GM12891 (cell line): ENCODE measurements around the gene EHMT2.
"Not testable (repeated sequence)": the region's sequence is repeated elsewhere in the genome, so short reads cannot be mapped to it uniquely, and the experiment has no call there.

Experiments
- DNase-seq: peaks from one replicate; pipeline ENCODE4 v3.0.0; 2011; ENCODE audit warnings: low spot score; ENCODE audit not compliant: insufficient read length
- FAIRE-seq: peaks from 2 replicates; lab custom pipeline; 2011; peaks lifted over from hg19 to GRCh38; lab: Jason Lieb, UNC
- PAX5 ChIP-seq: IDR thresholded peaks from 2 replicates; pipeline ENCODE4 v1.6.1; 2011; ENCODE audit warnings: low read length, moderate library complexity, mild to moderate bottlenecking; ENCODE audit not compliant: insufficient read depth, severe bottlenecking
- POLR2A ChIP-seq: IDR thresholded peaks from 2 replicates; pipeline ENCODE4 v1.6.1; 2011; ENCODE audit warnings: low read depth, low read length, control low read depth
- POLR2AphosphoS5 ChIP-seq: IDR thresholded peaks from 2 replicates; pipeline ENCODE4 v1.6.1; 2011; ENCODE audit warnings: low read depth, low read length, control low read depth
- POU2F2 ChIP-seq: IDR thresholded peaks from 2 replicates; pipeline ENCODE4 v1.6.1; 2011; ENCODE audit warnings: low read depth, mild to moderate bottlenecking, control low read depth, low read length, moderate library complexity
- SPI1 ChIP-seq: IDR thresholded peaks from 2 replicates; pipeline ENCODE4 v1.6.1; 2011; ENCODE audit warnings: low read depth, low read length, control low read depth
- TAF1 ChIP-seq: IDR thresholded peaks from 2 replicates; pipeline ENCODE4 v1.6.1; 2011; ENCODE audit warnings: low read depth, low read length, control low read depth

Gene EHMT2

DNA sequence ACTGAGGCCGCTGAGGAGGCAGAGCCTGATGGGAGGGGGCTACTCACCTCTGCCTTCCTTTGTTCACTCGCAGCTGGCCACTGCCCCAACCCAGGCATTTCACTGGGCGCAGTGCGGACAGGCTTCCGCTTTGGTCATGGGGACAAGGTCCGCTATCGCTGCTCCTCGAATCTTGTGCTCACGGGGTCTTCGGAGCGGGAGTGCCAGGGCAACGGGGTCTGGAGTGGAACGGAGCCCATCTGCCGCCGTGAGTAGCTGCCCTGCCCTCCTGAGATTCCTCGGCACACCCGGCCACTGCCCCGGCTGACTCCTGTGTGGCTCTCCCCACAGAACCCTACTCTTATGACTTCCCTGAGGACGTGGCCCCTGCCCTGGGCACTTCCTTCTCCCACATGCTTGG is 36.0 kb upstream of the EHMT2 start:
- TF ChIP-seq PAX5, result no peak
- no peak for TF ChIP-seq SPI1
- TF ChIP-seq TAF1, result no peak
- TF ChIP-seq POU2F2, result no peak
- no peak for TF ChIP-seq POLR2AphosphoS5
- DNase-seq (no peak), FAIRE-seq (no peak)

DNA sequence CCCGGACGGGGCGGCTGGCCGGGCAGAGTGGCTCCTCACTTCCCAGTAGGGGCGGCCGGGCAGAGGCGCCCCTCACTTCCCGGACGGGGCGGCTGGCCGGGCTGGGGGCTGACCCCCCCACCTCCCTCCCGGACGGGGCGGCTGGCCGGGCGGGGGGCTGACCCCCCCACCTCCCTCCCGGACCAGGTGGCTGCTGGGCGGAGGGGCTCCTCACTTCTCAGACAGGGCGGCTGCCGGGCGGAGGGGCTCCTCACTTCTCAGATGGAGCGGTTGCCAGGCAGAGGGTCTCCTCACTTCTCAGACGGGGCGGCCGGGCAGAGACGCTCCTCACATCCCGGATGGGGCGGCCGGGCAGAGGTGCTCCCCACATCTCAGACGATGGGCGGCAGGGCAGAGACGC is 34.6 kb upstream of the EHMT2 start:
- FAIRE-seq, DNase-seq: not testable (repeated sequence)

GRCh38 chr6:31930962-31931361 is 33.5 kb upstream of the EHMT2 start:
- DNase-seq (no peak), FAIRE-seq (no peak)
- TF ChIP-seq POU2F2 (no peak), SPI1 (no peak), POLR2AphosphoS5 (no peak), POLR2A (no peak)

- TF ChIP-seq PAX5 (no peak), POU2F2 (no peak), SPI1 (no peak), POLR2AphosphoS5 (no peak), POLR2A (no peak), TAF1 (no peak)
- DNase-seq, result no peak
- no peak for FAIRE-seq
These were observed 31.1 kb upstream of the EHMT2 start for GRCh38 chr6:31928672-31928939.

GRCh38 chr6:31927863-31928671 is 30.6 kb upstream of the EHMT2 start:
- FAIRE-seq (no peak), DNase-seq (no peak)
- TF ChIP-seq POU2F2 (no peak), SPI1 (no peak), TAF1 (no peak), POLR2A (no peak), POLR2AphosphoS5 (no peak), PAX5 (no peak)

- no peak for TF ChIP-seq POU2F2
- no peak for TF ChIP-seq POLR2AphosphoS5
- TF ChIP-seq TAF1, result no peak
- TF ChIP-seq PAX5, result no peak
- TF ChIP-seq POLR2A, result no peak
- no peak for TF ChIP-seq SPI1
- FAIRE-seq (no peak), DNase-seq (no peak)
These were observed 29.9 kb upstream of the EHMT2 start, which contains the start of gene C2 for GRCh38 chr6:31927242-31927862. TSS of gene C2 (plus strand) at chr6:31927717. CDS start at chr6:31927753, 36 bp downstream.

- no peak for FAIRE-seq
- TF ChIP-seq SPI1, result no peak
- no peak for DNase-seq
These were observed 25.4 kb upstream of the EHMT2 start for GRCh38 chr6:31922942-31923341.

DNA sequence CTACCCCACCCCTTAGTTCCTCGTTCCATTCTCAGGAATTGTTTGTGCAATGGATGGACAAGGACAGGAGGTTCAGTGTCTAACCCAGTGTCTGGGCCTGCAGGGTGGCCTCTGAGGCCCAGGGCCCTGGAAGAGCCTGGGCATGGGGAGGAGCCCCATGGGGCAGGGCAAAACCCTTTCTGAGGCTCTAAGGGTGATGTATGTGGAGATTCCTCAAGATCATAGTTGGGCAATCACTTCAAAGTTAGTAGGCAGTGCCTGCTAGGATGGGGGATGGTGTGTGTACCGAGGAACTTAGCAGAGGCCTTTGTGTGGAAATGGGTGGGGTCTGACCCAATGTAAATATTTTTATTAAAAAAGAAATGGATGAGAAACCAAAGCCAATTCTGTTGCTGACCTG is 23.3 kb upstream of the EHMT2 start:
- no peak for DNase-seq
- FAIRE-seq, result no peak
- no peak for TF ChIP-seq POU2F2
- TF ChIP-seq POLR2AphosphoS5, result no peak
- TF ChIP-seq SPI1, result no peak

GRCh38 chr6:31919624-31920303 is 22.3 kb upstream of the EHMT2 start:
- no peak for DNase-seq
- FAIRE-seq, result no peak
- TF ChIP-seq POLR2A (no peak), SPI1 (no peak), PAX5 (no peak), TAF1 (no peak), POLR2AphosphoS5 (no peak), POU2F2 (no peak)

DNA sequence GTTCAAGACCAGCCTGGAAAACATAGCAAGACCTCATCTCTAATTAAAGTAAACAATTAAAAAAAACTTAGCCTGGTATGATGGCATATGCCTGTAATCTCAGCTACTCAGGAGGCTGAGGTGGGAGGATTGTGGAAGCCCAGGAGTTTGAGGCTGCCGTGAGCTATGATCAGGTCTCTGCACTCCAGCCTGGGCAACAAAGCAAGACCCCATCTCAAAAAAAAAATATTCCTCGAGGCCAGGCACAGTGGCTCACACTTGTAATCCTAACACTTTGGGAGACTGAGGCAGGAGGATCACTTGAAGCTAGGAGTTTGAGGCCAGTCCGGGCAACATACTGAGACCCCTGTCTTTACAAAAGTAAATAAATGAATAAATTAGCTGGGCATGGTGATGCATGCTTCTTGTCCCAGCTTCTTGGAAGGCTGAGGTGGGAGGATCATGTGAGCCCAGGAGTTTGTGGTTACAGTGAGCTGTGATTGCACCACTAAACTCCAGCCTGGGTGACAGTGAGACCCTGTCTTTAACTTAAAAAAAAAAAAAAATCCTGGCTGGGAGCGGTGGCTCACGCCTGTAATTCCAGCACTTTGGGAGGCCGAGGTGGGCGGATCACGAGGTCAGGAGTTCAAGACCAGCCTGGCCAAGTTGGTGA is 20.7 kb upstream of the EHMT2 start:
- TF ChIP-seq PAX5 (no peak), POLR2A (no peak), POLR2AphosphoS5 (no peak), POU2F2 (no peak), SPI1 (no peak), TAF1 (no peak)
- FAIRE-seq (no peak), DNase-seq (no peak)

GRCh38 chr6:31915756-31916155 is 18.3 kb upstream of the EHMT2 start:
- FAIRE-seq, result no peak
- no peak for DNase-seq
- TF ChIP-seq TAF1 (no peak), POLR2AphosphoS5 (no peak), POLR2A (no peak), POU2F2 (no peak), SPI1 (no peak), PAX5 (no peak)
